ENCODE data around the gene INKA1.

DNA sequence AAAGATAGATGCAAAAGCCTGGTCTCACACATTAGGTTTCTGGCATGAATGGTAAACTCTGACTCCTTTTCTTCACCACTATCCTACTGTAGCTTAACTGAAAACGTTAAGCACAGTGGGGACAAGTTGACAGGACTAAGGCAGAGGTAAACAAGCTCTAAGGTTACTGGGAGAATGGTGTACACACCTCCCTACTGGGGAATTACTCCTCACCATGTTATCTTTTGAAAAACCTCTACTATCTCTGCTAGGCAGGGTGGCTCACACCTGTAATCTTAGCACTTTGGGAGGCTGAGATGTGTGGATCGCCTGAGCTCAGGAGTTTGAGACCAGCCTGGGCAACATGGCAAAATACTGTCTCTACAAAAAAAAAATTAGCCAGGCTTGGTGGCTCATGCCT is 45.9 kb upstream of the INKA1 start:
- no peak for TF ChIP-seq POLR2AphosphoS5 (IDR thresholded peaks at IDR 0.05)
- no peak for TF ChIP-seq POLR2A (IDR thresholded peaks at IDR 0.05)
- no peak for TF ChIP-seq EP300 (IDR thresholded peaks at IDR 0.05)
- TF ChIP-seq, protein P1, sequence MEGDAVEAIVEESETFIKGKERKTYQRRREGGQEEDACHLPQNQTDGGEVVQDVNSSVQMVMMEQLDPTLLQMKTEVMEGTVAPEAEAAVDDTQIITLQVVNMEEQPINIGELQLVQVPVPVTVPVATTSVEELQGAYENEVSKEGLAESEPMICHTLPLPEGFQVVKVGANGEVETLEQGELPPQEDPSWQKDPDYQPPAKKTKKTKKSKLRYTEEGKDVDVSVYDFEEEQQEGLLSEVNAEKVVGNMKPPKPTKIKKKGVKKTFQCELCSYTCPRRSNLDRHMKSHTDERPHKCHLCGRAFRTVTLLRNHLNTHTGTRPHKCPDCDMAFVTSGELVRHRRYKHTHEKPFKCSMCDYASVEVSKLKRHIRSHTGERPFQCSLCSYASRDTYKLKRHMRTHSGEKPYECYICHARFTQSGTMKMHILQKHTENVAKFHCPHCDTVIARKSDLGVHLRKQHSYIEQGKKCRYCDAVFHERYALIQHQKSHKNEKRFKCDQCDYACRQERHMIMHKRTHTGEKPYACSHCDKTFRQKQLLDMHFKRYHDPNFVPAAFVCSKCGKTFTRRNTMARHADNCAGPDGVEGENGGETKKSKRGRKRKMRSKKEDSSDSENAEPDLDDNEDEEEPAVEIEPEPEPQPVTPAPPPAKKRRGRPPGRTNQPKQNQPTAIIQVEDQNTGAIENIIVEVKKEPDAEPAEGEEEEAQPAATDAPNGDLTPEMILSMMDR (IDR thresholded peaks at IDR 0.05): no peak

Measured in stomach (tissue), 4 donors.